ENCODE data around the gene ERF.

ERF gene

GRCh38 chr19:42254850-42255765 is at the start of gene ERF:
Gene ERF (minus strand): TSS chr19:42255128. CDS start chr19:42254999, 129 bp downstream.
- DNase-seq, result peak; percentile 94

- no peak for DNase-seq
These were observed 48.9 kb upstream of the ERF start for GRCh38 chr19:42303876-42304275.

- no peak for DNase-seq
These were observed 48.2 kb upstream of the ERF start for GRCh38 chr19:42303101-42303464.

- peak; percentile 46 for DNase-seq
These were observed 46.8 kb upstream of the ERF start, which contains the start of gene PRR19 for GRCh38 chr19:42301646-42302203. Gene PRR19 (plus strand): TSS chr19:42302132. CDS start chr19:42309585, 7,453 bp downstream.

- DNase-seq, result no peak
These were observed 42.1 kb upstream of the ERF start for GRCh38 chr19:42297039-42297438.

GRCh38 chr19:42295831-42296525 is 41.0 kb upstream of the ERF start:
- peak; percentile 93 for DNase-seq

GRCh38 chr19:42295342-42295741 is 40.4 kb upstream of the ERF start:
- no peak for DNase-seq

GRCh38 chr19:42294471-42295137 is 39.7 kb upstream of the ERF start:
- DNase-seq, result no peak

GRCh38 chr19:42293948-42294347 is 39.0 kb upstream of the ERF start:
- DNase-seq, result no peak

- no peak for DNase-seq
These were observed 38.6 kb upstream of the ERF start for GRCh38 chr19:42293540-42293939.

GRCh38 chr19:42292963-42293362 is 38.0 kb upstream of the ERF start:
- no peak for DNase-seq

GRCh38 chr19:42292042-42292960 is 37.4 kb upstream of the ERF start:
- no peak for DNase-seq

GRCh38 chr19:42291435-42291810 is 36.5 kb upstream of the ERF start:
- DNase-seq, result no peak

GRCh38 chr19:42290523-42291434 is 35.9 kb upstream of the ERF start:
- peak; percentile 68 for DNase-seq

GRCh38 chr19:42290136-42290522 is 35.2 kb upstream of the ERF start:
- no peak for DNase-seq

GRCh38 chr19:42289556-42290041 is 34.7 kb upstream of the ERF start:
- DNase-seq, result no peak

- no peak for DNase-seq
These were observed 34.1 kb upstream of the ERF start for GRCh38 chr19:42288881-42289555.

GRCh38 chr19:42288387-42288786 is 33.5 kb upstream of the ERF start:
- no peak for DNase-seq

GRCh38 chr19:42287827-42288107 is 32.8 kb upstream of the ERF start:
- DNase-seq, result no peak

Data from CD4-positive, alpha-beta T cell treated with Interleukin-17A for 4 hours (primary cell).